B cell (primary cell): Measurements from ENCODE around the gene SYNJ2. TPM values are rescaled to one million over a fixed set of nuclear protein-coding genes. Genes with fewer than 3 reads are reported as not detected.

Source experiments
- ATAC-seq: fragments of 200-7000 bp; cut with Tn5 transposase; one replicate; pipeline ENCODE4 v1.10.0; 2021; ENCODE audit warnings: low read depth, mild to moderate bottlenecking, moderate number of reproducible peaks, moderate library complexity
- CTCF ChIA-PET: fragments of 350-600 bp; sonication (Branson Sonifier 250); formaldehyde crosslinking; loops from one replicate; lab custom pipeline; 2021; ENCODE audit warnings: antibody characterized with exemption, inconsistent platforms; lab: Charles Lee
- POLR2A ChIA-PET: fragments of 350-600 bp; sonication (Branson Sonifier 250); formaldehyde crosslinking; loops from one replicate; lab custom pipeline; 2021; ENCODE audit warnings: antibody characterized with exemption; lab: Charles Lee
- DNase-seq: peaks from one replicate; pipeline ENCODE4 v3.0.0; 2013
- H2AFZ ChIP-seq: 2 replicates; pipeline ENCODE4 v1.6.1; 2012; ENCODE audit warnings: mild to moderate bottlenecking, low read depth, low read length; ENCODE audit not compliant: insufficient read depth, poor library complexity, severe bottlenecking
- H3K27ac ChIP-seq, 2 donors: 1 replicate in 1 of 2; 2 replicates in 1 of 2; pipeline ENCODE4 v1.5.1; 2012 to 2013; ENCODE audit warnings: low read length in 2 of 2, mild to moderate bottlenecking in 2 of 2, moderate library complexity in 1 of 2
- H3K27me3 ChIP-seq, 4 experiments: fragments of 200-600 bp in 1 of 4; sonication (generic) in 1 of 4; replicated peaks in 1 of 4; 1 replicate in 2 of 4; 2 replicates in 2 of 4; pipeline versions ENCODE4 v1.6.1 to v1.7.0; 2013 to 2016; ENCODE audit warnings: low read length in 3 of 4, mild to moderate bottlenecking in 2 of 4, mixed read lengths in 1 of 4, moderate library complexity in 1 of 4; ENCODE audit not compliant: insufficient read depth in 4 of 4, control insufficient read depth in 3 of 4; ENCODE audit errors: control extremely low read depth in 1 of 4
- H3K36me3 ChIP-seq, 2 experiments: replicated peaks in 1 of 2; 1 replicate in 1 of 2; 2 replicates in 1 of 2; pipeline versions ENCODE4 v1.6.1 to v1.7.1; 2013; ENCODE audit warnings: low read length in 1 of 2; ENCODE audit not compliant: insufficient read depth in 2 of 2, control insufficient read depth in 1 of 2; ENCODE audit errors: control extremely low read depth in 1 of 2, extremely low read depth in 1 of 2
- H3K4me1 ChIP-seq, 2 donors: fragments of 200-600 bp in 1 of 2; sonication (generic) in 1 of 2; 1 replicate in 1 of 2; 2 replicates in 1 of 2; pipeline versions ENCODE4 v1.5.1 to v1.6.1; 2013 to 2017; ENCODE audit warnings: low read length in 2 of 2; ENCODE audit not compliant: control insufficient read depth in 2 of 2, insufficient read depth in 2 of 2
- H3K4me2 ChIP-seq: replicated peaks from 2 replicates; pipeline ENCODE3; 2012; ENCODE audit warnings: mild to moderate bottlenecking, low read depth, low read length; ENCODE audit not compliant: poor library complexity, severe bottlenecking
- H3K4me3 ChIP-seq, 5 experiments: fragments of 200-600 bp in 1 of 5; sonication (generic) in 1 of 5; 1 replicate in 3 of 5; 2 replicates in 2 of 5; pipeline versions ENCODE4 v1.5.1 to v1.7.0; 2011 to 2016; ENCODE audit warnings: low read length in 4 of 5, mild to moderate bottlenecking in 4 of 5, low read depth in 2 of 5, control low read depth in 1 of 5, moderate library complexity in 1 of 5; ENCODE audit not compliant: insufficient read depth in 1 of 5; ENCODE audit errors: control extremely low read depth in 1 of 5, extremely low read depth in 1 of 5
- H3K79me2 ChIP-seq: fragments of 200-600 bp; sonication (generic); one replicate; pipeline ENCODE4 v1.6.0; 2016; ENCODE audit warnings: low read length; ENCODE audit not compliant: control insufficient read depth, insufficient read depth
- H3K9ac ChIP-seq: fragments of 200-600 bp; sonication (generic); 2 replicates; pipeline ENCODE4 v1.6.1; 2017; ENCODE audit warnings: mild to moderate bottlenecking, low read length, moderate library complexity
- H3K9me3 ChIP-seq, 3 donors: one replicate each; pipeline versions ENCODE4 v1.6.1 to v1.7.1; 2013; ENCODE audit warnings: low read length in 2 of 3; ENCODE audit not compliant: control insufficient read depth in 2 of 3, insufficient read depth in 1 of 3; ENCODE audit errors: control extremely low read depth in 1 of 3
- H4K20me1 ChIP-seq: 2 replicates; pipeline ENCODE4 v1.6.0; 2012; ENCODE audit warnings: mild to moderate bottlenecking, low read length; ENCODE audit not compliant: insufficient read depth, control insufficient read depth, poor library complexity, severe bottlenecking
- H3K27ac Mint-ChIP-seq: one replicate; pipeline ENCODE4 v1.8.0; 2021; ENCODE audit warnings: mixed read lengths
- H3K27me3 Mint-ChIP-seq: one replicate; pipeline ENCODE4 v1.8.0; 2021; ENCODE audit warnings: mixed read lengths
- H3K4me1 Mint-ChIP-seq: one replicate; pipeline ENCODE4 v1.8.0; 2021; ENCODE audit warnings: mixed read lengths
- H3K4me3 Mint-ChIP-seq: one replicate; pipeline ENCODE4 v1.8.0; 2021; ENCODE audit warnings: mixed read lengths
- H3K9me3 Mint-ChIP-seq: one replicate; pipeline ENCODE4 v1.8.0; 2022; ENCODE audit warnings: mixed read lengths; ENCODE audit not compliant: insufficient read depth
- CTCF ChIP-seq: fragments of 200-600 bp; IDR thresholded peaks from one replicate; pipeline ENCODE4 v1.8.0; 2022; ENCODE audit warnings: antibody characterized with exemption, mild to moderate bottlenecking
- EZH2 ChIP-seq: IDR thresholded peaks from 2 replicates; pipeline ENCODE4 v1.6.1; 2012; ENCODE audit warnings: borderline replicate concordance, low read depth, mild to moderate bottlenecking, moderate library complexity, low read length; ENCODE audit not compliant: insufficient read depth, poor library complexity, severe bottlenecking
- WGBS: methylation state at CpG from one replicate; pipeline ENCODE4 v1.1.5; 2013; ENCODE audit warnings: missing lambda C conversion rate; ENCODE audit not compliant: insufficient coverage; 5-methylcytosine and 5-hydroxymethylcytosine counted together
- intact Hi-C: fragments of 100-400 bp; cut with micrococcal nuclease; formaldehyde crosslinking; loops from one replicate; pipeline ENCODE4 v1.10.0; 2022
- polyA plus RNA-seq: library from polyadenylated mRNA; depleted of rRNA; stranded (reverse); fragments of >200 nt; gene quantifications from 2 replicates; pipeline ENCODE4 v1.2.3, GENCODE V29; 2012
- total RNA-seq, 2 donors: library from RNA; stranded (reverse); fragments of 120-200 nt in 1 of 2; gene quantifications; 1 replicate in 1 of 2; 2 replicates in 1 of 2; pipeline versions ENCODE4 v1.2.3 to v1.2.4, GENCODE V29; 2013 to 2022

Gene SYNJ2
- total and polyA plus RNA-seq, 2 donors (not counting 1 experiment from before 2014, with no cell fraction given): 5.2 to 11.4 TPM

- POLR2A ChIA-PET: no interaction called here
- H3K27me3 ChIP-seq: no peaks in the 10 kb centered on the region
- H3K4me1 ChIP-seq: no peaks in the 10 kb centered on the region
- no peaks in the 10 kb centered on the region for H3K9me3 ChIP-seq
- H3K9me3 Mint-ChIP-seq: no peaks in the 10 kb centered on the region
- intact Hi-C loops: no loop called here
- no peak overlapping the region for H3K4me2 ChIP-seq
- H3K27ac ChIP-seq: no peak overlapping the region
- H3K27ac Mint-ChIP-seq: no peak overlapping the region
- H3K27me3 Mint-ChIP-seq: no peaks in the 10 kb centered on the region
- H3K4me3 ChIP-seq: no peak overlapping the region
- H3K4me3 Mint-ChIP-seq: no peak overlapping the region
- no peaks in the 10 kb centered on the region for H3K79me2 ChIP-seq
- H3K9ac ChIP-seq: no peak overlapping the region
- DNase-seq: no peak
- no peaks in the 10 kb centered on the region for H4K20me1 ChIP-seq
- no peak for ATAC-seq
- no peak overlapping the region for H2AFZ ChIP-seq
- TF ChIP-seq CTCF (no peak), EZH2 (no peak)
- WGBS: 100% methylated on average over 2 of the region's 6 CpGs
- H3K4me1 Mint-ChIP-seq: peaks cover 2% of the 10 kb centered on the region
- peaks cover 0 to 36% of the 10 kb centered on the region in 2 experiments for H3K36me3 ChIP-seq
- CTCF ChIA-PET: no interaction called here
These were observed 99.9 kb downstream of the SYNJ2 start for GRCh38 chr6:158081657-158081935.

GRCh38 chr6:158083455-158084325 is 102.0 kb downstream of the SYNJ2 start:
- ATAC-seq (no peak), DNase-seq (no peak)
- H3K4me1 Mint-ChIP-seq: peaks cover 4% of the 10 kb centered on the region
- intact Hi-C loops: no loop called here
- peaks cover 0 to 36% of the 10 kb centered on the region in 2 experiments for H3K36me3 ChIP-seq
- ChIA-PET POLR2A (no interaction called here), CTCF (no interaction called here)
- no peaks in the 10 kb centered on the region for H3K9me3 ChIP-seq
- no peak overlapping the region for H3K9ac ChIP-seq
- no peak overlapping the region for H3K4me2 ChIP-seq
- no peak overlapping the region for H3K4me3 ChIP-seq
- H3K27me3 ChIP-seq: no peaks in the 10 kb centered on the region
- no peaks in the 10 kb centered on the region for H3K4me1 ChIP-seq
- no peak overlapping the region for H3K4me3 Mint-ChIP-seq
- H3K27ac Mint-ChIP-seq: no peak overlapping the region
- H3K27ac ChIP-seq: no peak overlapping the region
- H2AFZ ChIP-seq: no peak overlapping the region
- H3K9me3 Mint-ChIP-seq: no peaks in the 10 kb centered on the region
- no peaks in the 10 kb centered on the region for H3K79me2 ChIP-seq
- H3K27me3 Mint-ChIP-seq: no peaks in the 10 kb centered on the region
- no peaks in the 10 kb centered on the region for H4K20me1 ChIP-seq
- TF ChIP-seq EZH2 (no peak), CTCF (no peak)
- 98% methylated on average over 19 of the region's 23 CpGs for whole genome bisulfite sequencing
